HG02642 (cell line): ENCODE measurements around the gene RABL2A.
"Not testable (repeated sequence)": the region's sequence is repeated elsewhere in the genome, so short reads cannot be mapped to it uniquely, and the experiment has no call there.

ENCODE experiments used
- ATAC-seq: cut with Tn5 transposase; IDR thresholded peaks from one replicate; pipeline ENCODE4 v1.9.1; 2021; ENCODE audit warnings: mild to moderate bottlenecking; ENCODE audit not compliant: unreplicated experiment, poor library complexity

RABL2A gene

DNA sequence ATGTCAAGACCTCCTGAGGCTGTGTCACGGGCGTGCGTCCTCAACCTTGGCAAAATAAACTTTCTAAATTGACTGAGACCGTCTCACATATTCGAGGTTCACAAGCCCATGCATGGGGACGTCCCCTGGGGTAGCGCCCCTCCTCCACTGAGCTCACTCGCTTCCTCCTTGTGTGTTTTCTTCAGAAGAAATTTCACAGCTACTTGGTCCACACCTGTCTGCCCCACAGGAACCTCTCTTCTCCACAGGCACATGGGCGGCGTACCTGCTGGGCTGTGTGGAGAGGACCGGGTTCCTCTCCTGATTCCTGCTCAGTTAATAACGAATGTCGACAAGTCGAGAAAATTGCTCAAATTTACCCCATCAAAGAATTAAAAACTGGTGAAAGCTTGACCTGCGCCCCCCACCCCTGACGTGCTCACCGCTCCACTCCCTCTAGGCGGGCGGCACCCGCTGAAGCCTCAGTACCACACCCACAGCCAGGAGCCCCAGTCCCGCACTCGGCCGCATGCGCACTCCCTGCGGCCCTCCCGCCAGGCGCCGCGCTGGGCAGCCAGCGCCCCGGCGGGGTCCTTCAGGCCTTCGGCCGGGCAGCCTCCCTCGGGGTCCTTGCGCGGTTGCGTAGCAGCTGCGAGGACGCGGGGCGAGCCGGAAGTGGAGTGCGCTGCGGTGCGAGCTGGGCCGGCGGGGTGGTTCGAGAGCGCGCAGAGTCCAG lies at the start of gene RABL2A:
Gene RABL2A, plus strand, starts transcription at position 651 of the 715 bp plus-strand sequence. CDS start 1,341 bp downstream, outside the sequence.
- peak; percentile 94 for ATAC-seq

DNA sequence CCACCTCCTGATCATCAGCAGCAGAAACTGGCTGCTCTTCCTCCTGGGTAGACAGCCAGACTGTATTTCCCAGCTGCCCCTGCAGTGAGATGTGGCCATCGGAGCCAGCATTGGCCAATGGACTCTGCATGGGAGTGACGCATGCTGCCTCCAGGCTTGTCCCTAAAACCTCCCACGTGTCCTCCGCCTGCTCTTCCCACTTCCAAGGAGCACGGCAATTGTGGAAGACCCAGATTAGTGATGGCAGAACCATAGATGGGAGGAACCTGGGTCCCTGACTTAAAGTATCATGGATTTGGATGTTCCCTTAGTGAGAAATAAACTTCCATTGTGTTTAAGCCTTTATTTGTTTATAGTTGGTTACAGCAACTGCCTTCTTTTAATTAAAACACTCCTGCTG lies 48.6 kb upstream of the RABL2A start:
- ATAC-seq, result not testable (repeated sequence)

DNA sequence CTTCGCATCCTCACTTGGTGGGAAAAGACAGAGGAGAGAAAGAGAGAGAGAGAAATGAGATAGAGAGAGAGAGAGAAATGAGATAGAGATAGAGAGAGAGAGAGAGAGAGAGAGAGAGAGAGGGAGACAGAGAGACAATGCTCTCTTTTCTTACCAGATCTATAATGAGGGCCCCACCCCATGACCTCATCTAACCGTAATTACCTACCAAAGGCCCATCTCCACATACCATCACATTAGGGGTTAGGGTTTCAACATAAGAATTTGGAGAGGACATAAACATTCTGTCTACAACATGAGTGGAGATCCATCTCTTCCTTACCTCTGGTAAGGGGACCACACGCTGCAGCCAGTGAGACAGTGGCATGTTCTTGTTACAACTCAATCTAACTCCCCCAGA lies 44.6 kb upstream of the RABL2A start:
- ATAC-seq, result not testable (repeated sequence)

DNA sequence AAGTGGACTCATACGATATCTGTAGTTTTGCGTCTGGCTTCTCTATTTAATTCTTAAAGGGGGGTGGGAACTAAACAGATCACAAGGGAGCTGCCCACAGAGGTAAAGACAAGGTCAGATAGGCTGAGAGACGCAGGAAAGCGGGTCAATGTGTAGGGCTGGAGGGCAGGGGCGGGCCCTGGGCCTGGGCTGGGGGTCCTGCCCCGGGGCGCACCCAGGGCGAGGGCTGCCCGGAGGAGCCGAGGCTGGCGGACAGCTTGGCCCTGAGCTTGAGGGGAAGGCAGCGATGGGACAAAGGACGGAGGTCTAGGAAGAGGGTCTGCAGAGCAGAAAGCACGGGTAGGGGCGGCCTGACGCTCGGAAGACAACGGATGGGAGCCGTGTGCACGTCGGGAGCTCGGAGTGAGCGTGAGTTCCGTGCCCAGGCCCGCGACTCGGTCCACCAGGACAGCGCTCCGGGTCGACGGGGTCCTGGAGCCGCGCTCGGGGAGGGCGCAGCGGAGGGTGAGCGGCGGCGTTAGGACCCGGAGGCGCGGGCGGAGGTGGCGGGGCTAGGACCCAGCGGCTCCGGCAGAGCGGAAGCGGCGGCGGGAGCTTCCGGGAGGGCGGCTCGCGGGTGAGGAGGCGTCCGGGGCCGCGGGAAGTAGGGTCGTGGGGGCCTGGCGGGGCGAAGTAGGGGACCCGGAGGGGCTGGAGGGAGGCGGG lies 43.4 kb upstream of the RABL2A start:
- not testable (repeated sequence) for ATAC-seq

DNA sequence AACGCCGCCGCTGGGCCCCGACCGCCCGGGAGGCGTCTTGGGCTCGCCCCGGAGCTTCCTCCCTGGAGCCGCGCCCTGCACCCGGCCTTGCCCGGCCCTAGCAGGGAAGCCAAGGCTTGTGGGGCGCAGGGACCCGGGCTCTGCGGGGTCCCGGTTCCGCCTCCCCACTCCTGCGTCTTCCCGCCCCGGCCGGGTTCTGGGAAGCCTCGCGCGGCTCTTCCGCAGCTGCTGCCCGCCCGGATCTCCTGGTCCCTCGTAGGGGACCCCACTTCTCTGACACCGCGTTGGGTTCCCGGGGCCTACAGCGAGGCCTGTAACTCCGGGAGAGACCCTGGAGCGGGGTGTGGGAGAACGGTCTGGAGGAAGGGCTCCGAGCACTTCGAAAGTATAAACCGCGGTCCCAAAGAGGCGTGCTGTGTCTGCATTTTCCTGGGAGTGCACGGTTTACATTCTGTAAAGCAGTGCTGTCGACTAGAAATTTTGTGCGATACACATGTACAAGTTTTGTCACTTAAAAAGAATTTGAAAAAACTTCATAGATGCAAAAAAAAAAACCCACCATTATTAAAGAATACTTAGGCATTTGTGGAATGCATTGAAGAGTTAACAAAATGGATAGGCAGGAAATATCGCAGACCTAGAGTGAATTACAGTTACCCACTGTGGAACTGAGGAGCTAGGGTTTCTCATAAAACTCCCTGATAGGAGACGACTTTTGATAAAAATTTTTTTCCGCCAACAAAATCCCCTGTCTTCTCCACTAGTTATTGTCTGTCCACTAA lies 42.6 kb upstream of the RABL2A start:
- ATAC-seq, result not testable (repeated sequence)

DNA sequence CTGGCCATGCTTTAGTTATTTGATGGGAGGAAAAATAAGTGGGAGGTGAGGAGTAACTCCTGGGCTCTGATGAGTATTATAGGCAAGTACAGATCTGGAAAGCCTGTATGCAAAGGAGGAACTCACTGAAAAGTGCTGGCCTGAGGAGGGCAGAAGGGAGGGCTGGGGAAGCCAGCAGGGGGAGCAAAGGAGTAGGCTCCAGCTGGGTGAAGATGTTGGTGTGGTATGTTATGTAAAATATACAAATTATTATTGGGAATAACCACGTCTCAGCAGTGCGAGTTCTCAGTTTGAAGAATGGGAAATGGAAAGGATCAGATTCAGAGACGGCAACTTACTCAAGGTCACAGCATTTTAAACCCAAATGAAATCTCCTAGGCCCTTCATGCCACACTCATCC lies 39.9 kb upstream of the RABL2A start:
- ATAC-seq, result not testable (repeated sequence)

DNA sequence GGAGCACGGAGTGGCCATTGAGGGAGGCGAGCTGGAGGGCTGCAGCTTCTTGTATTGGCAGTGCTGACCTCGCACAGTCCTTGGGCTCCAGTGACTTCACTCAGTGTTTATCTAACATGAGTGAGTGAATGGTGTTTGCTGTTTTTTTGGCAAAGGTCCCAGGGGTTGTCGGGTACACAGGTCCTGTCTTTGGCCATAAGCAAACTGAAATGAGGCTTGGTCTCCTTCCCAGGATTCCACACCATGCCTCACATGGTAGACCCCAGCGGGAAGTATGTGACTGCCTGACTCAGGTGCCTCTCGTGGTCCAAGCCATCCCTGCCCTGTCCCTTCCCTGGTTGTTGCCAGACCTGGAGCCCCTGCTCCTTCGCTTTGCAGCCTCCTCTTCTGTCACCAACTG lies 37.5 kb upstream of the RABL2A start:
- not testable (repeated sequence) for ATAC-seq

DNA sequence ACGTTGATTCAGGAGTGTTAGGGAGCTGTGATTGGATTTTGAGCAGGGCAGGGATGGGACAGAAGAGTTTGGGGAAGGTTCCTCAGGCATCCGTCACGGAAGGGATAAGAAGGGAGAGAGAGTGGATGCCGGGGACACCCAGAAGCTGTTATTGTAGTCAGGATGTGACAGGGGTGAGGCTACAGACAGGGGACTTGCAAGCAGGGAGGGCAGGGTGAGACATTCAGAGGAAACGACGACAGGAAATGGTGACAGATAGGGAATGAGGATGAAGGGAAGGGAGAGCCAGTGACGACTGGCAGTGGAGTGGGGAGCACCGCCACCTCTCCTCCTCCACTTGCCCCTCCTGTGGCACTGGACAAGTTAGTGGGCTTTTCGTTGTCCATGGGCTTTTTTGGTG lies 35.1 kb upstream of the RABL2A start:
- not testable (repeated sequence) for ATAC-seq

DNA sequence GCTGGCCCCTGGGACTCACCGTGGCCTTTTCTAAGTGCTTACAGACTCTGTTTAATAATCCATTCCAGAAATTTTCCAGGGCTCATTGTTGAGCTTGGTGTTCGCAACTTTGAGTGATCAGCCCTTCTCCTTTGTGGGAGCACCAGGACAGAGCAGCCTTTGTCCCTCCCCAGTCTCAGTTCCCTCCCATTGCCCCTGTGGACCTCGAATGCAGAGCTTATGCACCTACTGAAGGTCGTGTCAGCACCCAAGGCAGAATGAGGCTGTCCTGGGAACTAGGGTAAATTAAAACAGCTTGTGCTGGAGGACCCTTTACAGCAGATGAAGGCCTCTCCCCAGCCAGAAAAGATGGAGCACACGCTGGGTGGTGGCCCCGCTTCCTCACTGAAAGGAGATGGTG lies 33.8 kb upstream of the RABL2A start:
- ATAC-seq, result not testable (repeated sequence)

DNA sequence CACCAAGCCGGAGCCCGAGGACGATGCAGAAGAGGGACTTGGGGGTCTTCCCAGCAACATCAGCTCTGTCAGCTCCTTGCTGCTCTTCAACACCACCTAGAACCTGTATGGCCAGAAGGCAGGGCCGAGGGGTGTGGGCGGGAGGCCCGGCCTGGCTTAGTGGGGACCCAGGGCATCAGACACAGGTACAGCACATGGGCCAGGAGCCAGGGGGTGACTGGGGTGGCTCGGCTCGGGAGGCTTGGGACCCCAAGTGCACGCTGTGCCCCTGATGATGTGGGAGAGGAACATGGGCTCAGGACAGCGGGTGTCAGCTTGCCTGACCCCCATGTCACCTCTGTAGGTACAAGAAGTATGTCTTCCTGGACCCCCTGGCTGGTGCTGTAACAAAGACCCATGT lies 31.3 kb upstream of the RABL2A start:
- ATAC-seq, result not testable (repeated sequence)

DNA sequence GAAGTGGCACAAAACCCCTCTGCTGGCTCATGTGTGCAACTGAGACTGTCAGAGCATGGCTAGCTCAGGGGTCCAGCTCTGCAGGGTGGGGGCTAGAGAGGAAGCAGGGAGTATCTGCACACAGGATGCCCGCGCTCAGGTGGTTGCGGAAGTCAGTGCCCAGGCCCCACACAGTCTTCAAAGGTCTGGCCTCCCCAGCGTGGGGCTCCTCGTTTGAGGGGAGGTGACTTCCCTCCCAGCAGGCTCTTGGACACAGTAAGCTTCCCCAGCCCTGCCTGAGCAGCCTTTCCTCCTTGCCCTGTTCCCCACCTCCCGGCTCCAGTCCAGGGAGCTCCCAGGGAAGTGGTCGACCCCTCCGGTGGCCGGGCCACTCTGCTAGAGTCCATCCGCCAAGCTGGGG lies 29.9 kb upstream of the RABL2A start:
- not testable (repeated sequence) for ATAC-seq

DNA sequence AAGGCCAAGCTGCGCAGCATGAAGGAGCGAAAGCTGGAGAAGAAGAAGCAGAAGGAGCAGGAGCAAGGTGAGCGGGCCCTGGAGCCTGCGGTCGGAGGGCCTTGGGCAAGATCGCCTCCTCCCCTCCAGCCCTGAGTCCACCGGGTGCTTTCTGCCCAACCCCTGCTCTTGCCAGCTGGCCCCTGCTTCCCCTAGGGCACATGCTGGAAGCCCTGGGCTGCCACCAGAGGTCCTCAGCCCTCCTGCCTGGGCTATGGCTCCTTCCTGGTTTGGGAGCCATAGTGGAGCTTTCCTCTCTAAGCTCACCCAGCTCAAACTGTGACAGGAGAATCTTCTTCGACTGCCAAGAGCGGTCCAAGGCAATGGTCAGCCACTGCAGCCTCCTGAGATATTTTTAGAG lies 29.5 kb upstream of the RABL2A start:
- not testable (repeated sequence) for ATAC-seq

DNA sequence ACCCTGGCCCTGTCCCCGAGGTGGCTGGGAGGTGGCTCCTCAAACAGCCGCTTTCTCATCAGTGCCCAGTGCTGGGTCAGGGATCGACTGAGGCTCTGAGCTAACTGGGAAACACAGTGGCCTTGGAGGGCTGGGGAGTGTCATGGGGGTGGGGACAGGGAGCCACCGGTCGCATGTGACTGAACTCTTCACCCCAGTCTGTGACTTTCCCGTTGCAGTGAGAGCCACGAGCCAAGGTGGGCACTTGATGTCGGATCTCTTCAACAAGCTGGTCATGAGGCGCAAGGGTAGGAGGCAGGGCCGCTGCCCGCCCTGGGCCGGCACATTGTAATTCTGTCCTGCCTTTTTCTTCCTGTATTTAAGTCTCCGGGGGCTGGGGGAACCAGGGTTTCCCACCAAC lies 28.9 kb upstream of the RABL2A start:
- not testable (repeated sequence) for ATAC-seq

DNA sequence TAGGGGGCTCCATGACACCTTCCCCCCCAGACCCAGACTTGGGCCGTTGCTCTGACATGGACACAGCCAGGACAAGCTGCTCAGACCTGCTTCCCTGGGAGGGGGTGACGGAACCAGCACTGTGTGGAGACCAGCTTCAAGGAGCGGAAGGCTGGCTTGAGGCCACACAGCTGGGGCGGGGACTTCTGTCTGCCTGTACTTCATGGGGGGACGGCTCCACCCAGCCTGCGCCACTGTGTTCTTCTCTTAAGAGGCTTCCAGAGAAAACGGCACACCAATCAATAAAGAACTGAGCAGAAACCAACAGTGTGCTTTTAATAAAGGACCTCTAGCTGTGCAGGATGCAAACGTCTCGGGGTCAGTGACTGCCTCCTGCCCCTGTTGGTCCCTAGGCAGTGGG lies 28.3 kb upstream of the RABL2A start:
- not testable (repeated sequence) for ATAC-seq

DNA sequence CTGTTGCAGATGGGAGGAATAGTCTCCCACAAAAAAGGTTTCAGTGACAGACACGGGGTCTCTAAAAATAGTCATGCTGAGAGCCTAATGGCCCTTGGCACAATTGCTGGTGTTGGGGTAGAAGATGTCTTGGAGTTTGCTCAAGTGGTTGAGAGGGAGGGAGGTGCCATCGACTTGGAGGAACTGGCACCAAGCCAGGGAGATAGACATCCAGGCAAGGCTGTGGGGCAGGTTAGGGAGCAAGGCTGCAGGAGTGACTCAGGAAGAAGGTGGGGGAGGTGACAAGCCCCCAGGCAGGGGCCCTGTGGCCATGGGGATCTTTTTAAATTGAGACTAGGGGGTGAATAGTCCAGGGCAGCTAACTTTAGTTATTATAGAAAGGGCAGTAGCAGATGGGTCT lies 27.9 kb upstream of the RABL2A start:
- not testable (repeated sequence) for ATAC-seq

DNA sequence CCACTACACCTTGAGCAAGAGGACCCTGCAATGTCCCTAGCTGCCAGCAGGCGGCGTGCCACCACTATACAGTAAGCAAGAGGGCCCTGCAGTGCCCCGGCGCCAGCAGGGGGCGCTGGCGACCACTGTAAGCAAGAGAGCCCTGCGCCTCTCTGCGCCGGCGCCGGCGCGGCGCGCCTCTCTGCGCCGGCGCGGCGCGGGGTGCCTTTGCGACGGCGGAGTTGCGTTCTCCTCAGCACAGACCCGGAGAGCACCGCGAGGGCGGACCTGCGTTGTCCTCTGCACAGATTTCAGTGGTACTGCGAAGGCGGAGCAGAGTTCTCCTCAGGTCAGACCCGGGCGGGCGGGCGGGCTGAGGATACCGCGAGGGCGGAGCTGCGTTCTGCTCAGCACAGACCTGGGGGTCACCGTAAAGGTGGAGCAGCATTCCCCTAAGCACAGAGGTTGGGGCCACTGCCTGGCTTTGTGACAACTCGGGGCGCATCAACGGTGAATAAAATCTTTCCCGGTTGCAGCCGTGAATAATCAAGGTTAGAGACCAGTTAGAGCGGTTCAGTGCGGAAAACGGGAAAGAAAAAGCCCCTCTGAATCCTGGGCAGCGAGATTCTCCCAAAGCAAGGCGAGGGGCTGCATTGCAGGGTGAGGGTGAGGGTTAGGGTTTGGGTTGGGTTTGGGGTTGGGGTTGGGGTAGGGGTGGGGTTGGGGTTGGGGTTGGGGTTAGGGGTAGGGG lies 24.9 kb upstream of the RABL2A start:
- not testable (repeated sequence) for ATAC-seq

DNA sequence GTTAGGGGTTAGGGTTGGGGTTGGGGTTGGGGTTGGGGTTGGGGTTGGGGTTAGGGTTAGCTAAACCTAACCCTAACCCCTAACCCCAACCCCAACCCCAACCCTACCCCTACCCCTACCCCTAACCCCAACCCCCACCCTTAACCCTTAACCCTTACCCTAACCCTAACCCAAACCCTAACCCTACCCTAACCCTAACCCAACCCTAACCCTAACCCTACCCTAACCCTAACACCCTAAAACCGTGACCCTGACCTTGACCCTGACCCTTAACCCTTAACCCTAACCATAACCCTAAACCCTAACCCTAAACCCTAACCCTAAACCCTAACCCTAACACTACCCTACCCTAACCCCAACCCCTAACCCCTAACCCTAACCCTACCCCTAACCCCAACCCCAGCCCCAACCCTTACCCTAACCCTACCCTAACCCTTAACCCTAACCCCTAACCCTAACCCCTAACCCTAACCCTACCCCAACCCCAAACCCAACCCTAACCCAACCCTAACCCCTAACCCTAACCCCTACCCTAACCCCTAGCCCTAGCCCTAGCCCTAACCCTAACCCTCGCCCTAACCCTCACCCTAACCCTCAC lies 24.1 kb upstream of the RABL2A start:
- ATAC-seq, result no peak

DNA sequence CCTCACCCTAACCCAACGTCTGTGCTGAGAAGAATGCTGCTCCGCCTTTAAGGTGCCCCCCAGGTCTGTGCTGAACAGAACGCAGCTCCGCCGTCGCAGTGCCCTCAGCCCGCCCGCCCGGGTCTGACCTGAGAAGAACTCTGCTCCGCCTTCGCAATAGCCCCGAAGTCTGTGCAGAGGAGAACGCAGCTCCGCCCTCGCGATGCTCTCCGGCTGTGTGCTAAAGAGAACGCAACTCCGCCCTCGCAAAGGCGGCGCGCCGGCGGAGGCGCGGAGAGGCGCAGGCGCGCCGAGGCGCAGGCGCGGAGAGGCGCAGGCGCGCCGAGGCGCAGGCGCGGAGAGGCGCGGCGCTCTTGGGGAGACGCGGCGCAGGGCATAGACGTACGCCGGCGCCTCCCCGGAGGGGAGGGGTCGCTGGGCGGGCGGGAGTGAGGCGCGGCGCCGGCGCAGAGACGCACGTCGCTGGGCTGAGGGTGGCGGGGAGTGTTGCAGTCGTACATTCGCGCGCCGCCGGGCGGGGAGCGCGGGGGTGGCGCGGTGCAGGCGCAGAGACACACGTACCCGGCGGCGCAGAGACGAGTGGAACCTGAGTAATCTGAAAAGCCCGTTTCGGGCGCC lies 23.5 kb upstream of the RABL2A start:
- ATAC-seq, result peak; percentile 100

DNA sequence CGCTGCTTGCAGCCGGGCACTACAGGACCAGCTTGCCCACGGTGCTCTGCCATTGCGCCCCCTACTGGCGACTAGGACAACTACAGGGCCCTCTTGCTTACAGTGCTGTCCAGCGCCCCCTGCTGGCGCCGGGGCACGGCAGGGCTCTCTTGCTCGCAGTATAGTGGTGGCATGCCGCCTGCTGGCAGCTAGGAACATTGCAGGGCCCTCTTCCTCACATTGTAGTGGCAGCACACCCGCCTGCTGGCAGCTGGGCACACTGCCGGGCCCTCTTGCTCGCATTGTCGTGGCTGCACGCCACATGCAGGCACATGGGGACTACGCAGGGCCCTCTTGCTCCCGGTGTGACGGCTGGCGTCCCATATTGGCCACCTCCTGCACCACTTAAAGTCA lies 23.0 kb upstream of the RABL2A start:
- not testable (repeated sequence) for ATAC-seq
